ENCODE results near the gene RHBDL1. TPM values are rescaled to one million over a fixed set of nuclear protein-coding genes. Genes with fewer than 3 reads are reported as not detected.

RHBDL1 gene
- total RNA-seq, 1 experiment from 2014 or later, result 7.8 TPM

DNA sequence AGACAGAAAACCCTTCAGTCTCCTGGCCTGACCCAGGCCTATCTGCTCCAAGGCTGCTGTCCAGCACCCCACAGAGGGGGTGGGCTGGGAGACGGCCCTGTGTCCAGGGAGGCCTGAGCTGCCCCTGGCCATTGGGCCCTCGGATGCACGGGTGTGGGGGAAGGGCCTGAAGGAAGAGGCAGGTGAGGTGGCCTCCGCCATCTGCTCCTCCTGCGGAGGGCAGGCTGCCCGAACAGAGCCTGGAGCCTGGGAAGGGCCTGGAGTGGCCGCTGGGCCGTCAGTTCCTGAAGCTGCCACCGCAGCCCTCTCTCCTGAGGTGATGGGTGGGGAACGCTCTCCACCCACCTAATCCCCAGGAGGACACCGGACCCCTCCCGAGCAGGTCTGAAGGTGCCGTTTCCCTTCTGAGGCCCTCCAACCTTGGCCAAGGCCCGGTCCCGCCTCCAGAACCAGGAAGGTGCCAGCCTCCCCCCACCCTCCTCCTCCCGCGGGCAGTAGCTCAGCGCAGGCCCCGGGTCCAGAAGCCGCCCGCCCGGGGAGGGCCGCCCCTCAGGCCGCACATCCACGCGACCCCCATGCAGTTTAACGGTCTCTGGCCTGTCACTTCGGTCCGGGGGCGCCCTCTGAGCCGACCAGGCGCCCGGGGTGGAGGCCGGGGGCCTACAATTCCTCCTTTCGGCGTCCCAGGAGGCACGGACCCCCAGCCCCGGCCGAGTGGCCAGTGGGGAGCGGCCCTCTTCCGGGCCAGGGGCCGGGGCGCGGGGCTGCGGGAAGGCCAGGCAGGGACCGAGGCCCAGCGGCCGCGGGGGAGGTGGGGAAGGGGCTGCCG is 29.3 kb downstream of the RHBDL1 start:
- no peak for DNase-seq (ENCODE audit: low spot score)

DNA sequence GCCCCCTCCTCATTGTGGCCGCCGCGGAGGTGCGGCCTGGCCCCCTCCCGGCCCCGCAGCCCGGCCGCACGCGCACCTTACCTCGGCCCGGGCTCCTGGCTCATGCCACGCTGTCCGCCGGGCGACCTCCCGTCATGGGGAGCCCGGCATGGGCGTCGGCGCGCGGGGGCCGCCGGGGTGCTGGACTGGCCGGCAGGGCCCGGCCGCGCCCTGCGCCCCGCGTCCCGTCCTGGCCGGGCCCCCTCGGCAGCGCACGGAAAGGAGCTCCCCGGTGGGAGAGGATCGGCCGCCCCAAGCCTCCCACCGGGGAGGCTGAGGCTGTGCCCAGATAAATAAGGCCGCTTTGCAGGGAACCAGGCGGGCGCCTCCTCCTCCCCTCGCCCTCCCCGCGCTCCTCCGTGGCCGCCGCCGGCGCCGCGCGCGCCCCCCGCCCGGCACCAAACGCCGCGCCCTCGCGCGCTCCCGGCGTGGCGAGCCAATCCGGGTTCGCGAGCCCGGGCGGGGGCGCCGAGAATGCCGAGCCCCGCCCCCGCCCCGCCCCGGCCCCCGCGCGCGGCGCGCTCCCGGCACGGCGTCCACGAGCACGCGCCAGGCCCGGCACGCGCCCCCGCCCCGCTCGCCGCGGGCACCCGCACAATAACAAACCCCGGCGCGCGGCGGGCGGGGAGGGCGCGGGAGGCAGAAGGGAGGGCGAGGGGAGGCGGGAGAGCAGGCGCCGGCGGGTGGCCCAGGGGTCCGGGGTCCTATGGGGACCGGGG is 30.1 kb downstream of the RHBDL1 start, which contains the start of gene FBXL16:
Gene FBXL16 (minus strand): TSS at position 371 of the 758 bp plus-strand sequence. CDS start 8,396 bp downstream, outside the sequence.
- DNase-seq (ENCODE audit: low spot score), result no peak

DNA sequence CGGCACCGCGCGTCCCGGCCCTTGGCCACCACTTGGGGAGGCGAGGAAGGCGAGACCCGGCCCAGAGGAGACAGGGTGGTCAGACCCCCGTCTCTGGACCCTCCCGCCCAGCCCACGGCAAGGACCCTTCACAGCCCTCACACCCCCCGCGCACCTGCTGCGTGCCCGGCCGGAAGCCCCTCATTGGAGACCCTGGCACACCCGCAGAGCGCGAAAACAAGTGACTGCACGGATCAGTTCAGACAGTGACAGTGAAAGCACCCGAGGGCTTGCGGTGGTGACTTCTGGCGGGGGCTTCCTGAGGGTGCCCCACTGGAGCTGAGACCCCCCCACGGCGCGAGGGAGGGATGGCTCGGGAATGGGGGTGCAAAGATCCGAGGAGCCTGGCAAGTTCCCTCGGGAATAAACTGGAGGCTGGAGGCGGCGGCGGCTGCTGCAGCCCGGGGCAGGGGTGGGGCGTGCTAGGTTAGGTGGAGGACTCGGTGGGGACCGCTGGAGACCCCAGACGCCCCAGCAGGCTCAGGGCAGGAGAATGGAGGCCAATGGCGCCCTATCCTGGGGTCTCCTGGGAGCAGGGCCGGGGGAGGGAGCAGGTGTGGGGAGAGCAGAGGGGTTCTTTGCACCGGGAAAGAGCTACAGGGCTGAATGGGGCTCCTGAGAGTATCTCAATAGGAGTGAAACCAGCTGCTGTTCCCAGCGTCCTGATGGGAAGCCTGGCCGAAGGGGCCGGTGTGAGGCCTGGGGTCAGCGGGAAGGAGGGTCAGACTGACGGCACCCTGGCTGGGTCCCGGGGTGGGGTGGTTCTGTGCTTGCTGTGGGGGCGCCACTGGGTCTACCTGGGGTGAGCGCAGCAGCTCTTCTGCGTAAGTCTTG is 31.0 kb downstream of the RHBDL1 start:
- no peak for DNase-seq (ENCODE audit: low spot score)

DNA sequence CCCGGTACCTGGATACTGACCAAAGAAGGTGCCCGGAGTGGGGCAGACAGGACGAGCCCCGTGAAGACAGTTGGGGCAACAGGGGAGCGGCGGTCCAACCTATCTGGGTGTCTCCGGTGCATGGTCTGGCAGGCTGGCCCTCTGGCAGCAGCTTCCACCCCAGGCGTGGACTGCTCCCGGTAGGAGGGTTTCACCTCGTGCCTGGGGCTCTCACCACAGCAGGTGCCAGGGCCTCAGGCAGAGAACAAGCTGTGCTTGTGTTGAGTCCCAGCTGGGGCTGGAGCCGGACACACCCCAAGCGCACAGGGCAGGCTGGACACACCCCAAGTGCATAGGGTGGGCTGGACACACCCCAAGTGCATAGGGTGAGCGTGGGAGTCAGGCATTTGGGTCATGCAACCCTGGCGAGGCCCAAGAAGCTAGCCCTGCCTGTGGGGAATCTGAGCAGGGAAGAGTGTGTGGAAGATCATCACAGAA is 31.6 kb downstream of the RHBDL1 start:
- no peak for DNase-seq (ENCODE audit: low spot score)

DNA sequence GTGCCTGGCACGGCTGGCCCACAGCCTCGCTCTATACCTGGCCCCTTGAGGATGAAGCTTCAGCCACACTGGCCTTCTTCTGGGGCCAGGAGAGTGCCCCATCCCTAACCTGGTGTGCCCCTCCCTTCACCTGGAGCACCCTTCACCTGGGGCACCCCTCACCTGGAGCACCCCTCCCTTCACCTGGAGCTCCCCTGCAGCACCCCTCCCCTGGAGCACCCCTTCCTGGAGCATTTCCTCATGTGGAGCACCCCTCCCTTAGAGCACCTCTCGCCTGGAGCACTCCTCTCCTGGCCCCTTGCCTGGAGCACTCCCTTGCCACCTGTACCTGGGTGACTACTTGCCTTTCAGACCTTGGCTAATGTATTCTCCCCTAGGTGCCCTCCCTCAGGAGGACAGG is 32.5 kb downstream of the RHBDL1 start:
- DNase-seq (ENCODE audit: low spot score), result no peak

DNA sequence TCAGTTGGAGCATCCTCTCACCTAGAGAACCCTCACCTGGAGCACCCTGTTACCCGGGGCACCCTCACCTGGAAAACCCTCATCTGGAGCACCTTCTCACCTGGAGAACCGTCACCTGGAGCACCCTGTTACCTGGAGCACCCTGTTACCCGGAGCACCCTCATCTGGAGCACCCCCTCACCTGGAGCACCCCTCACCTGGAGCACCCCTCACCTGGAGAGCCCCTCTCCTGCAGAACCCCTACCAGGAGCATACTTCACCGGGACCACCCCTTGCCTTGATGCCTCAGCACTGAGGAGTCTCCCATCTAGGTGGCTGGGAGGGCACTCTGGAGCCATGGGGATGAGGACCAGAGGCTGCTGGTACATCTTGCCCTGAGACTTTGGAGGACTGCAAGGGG is 33.5 kb downstream of the RHBDL1 start:
- no peak for DNase-seq (ENCODE audit: low spot score)

DNA sequence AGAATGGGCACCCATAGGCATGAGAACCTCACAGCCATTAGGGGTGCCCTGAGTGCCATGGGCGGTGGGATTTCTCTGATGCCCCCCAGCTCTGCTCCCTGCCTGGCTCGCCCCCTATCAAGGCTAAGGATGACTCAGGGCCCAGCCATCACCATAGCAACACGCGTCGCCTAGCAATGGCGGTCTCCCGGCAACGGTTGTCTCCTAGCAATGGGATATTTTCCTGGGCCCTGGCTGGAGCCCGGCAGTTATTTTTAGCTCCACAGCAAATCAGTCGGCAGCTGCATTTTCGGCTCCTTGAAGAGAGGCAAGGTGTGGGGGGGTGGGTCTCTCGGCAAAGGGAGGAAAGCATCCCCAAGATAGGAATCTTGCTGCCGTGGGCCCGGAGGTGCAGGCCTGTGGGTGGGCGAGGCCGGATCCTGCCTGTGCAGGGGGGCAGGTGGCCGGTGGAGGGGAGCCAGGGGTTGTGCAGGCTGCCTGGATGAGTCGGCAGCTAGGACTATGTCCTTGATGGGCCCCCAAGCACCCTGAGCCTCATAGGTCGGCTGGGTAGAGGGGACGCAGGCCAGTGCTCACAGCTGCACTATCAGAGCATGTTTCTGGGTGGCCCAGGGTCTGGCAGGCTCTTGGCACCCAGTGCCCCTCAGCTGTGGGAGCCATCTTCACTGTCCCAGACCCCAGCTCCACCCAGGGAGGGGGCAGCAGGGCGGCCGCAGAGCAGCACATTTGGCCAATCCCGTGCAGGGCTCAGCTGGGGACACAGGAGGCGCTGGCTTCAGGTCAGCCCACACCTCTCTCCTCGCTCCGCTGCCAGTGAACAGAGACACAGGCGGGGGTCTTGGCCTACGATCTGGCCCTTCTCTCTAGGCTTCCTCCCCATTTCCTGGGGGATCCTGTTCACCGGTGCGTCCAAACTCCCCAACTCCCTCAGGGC is 34.4 kb downstream of the RHBDL1 start:
- DNase-seq (ENCODE audit: low spot score), result peak; percentile 64

DNA sequence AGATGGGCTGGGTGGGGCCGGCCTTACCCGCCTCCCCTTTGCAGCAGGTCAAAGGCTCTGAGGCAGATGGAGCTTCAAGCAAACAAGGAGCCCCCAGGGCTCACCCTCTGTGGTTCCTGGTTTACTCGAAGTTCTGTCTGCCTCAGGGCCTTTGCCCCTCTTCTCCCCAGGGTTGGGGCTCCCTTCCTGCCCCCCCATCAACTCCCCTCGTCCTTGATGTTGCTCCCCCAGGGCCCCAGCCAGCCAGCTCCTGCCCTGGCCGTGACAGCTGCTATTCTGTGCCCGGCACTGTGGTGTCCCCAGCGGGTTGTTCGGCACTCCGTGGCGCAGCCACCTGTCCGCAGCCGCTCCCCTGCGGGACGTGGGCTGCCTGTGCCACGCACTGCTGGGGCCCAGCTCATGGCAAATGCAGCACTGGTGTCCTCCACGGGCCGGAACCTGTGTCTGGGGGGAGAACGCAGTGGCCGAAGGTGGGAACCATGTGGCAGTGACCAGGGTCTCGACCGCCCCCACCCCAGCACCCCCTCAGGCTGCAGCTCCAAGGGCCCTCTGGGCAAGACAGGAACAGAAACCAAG is 35.1 kb downstream of the RHBDL1 start:
- DNase-seq (ENCODE audit: low spot score), result no peak

DNA sequence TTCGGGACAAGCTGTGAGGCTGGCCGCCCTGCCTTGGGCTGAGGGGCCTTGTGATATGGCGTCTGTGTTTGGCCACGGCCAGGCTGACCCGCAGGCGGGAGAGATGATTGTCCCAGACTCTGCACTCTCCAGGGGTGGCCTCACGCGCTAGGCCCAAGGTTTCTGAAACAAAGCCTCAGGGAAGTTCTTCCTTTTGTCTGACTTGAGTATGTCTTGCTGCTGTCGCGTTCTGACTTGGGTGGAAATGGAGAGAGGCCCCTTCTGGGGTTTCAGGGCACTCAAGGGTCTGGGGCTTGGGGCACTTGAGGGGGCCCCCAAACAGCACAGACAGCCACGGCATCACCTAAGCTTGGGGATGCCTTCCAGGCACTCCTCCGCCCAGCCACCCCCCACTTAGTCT is 35.6 kb downstream of the RHBDL1 start:
- no peak for DNase-seq (ENCODE audit: low spot score)

DNA sequence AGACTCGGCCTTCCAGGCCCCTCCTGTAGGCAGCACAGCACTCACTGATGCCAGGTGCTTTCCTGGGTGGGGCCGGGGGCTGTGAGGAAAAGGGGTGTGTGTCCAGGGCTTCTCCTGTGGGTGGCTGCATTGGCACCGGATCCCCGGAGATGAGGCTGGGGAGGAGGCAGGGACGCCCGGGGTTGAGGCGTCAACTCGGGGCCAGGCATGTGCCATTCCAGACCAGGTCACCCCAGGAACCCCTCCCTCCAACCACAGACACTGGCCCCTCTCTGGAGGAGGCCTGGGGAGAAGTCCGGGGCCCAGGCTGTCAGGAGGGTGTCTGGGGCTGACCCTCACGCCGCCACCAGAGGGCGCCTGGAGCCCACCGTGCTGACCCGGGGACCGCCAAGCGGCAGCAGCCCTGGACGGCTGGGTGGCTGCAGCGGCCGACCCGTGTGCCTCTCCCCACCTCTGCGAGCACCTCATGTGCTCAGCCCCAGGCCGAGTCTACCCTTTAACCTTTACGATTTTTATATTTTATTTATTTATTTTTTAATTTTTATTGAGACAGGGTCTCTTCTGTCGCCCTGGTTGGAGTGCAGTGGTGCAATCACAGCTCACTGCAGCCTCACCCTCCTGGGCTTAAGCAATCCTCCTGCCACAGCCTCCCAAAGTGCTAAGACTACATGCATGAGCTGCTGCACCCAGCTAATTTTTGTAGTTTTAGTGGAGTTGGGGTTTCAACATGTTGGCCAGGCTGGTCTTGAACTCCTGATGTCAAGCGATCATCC is 36.3 kb downstream of the RHBDL1 start:
- DNase-seq (ENCODE audit: low spot score), result peak; percentile 71

DNA sequence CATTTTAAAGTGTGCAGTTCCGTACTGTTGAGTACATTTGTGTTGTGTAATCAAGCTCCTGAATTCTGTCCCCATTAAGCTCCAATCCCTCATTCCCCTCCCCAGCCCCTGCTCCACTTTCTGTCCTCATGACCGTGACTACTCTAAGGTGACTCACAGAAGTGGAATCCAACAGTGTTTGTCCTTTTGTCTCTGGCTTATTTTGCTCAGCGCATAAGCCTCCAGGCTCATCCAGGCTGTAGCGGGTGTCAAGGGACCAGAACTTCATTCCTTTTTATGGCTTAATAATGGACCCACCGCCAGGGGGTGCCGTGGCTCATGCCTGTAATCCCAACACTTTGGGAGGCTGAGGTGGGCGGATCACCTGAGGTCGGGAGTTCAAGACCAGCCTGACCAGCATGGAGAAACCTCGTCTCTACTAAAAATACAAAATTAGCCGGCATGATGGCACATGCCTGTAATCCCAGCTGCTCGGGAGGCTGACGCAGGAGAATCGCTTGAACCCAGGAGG is 37.3 kb downstream of the RHBDL1 start:
- DNase-seq (ENCODE audit: low spot score), result peak; percentile 77

DNA sequence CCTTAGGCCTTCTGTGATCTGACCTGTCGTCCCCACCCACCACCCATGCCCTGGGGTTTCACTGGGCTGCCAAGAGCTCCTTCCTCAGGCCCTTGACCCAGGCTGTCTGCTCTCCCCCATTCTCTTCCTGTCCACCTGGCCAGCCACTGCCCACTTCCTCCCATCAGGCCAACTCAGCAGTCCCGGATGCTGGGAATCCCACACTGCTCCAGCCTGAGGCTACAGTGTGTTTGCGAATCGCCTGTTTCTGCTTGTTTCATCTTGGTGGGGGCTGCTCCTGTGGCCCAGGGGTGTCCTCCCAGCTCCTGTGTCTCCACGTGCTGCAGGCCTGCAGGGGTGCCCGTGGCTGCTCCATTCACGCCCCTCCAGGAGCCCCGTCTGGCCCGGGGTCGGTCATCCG is 38.6 kb downstream of the RHBDL1 start:
- no peak for DNase-seq (ENCODE audit: low spot score)

DNA sequence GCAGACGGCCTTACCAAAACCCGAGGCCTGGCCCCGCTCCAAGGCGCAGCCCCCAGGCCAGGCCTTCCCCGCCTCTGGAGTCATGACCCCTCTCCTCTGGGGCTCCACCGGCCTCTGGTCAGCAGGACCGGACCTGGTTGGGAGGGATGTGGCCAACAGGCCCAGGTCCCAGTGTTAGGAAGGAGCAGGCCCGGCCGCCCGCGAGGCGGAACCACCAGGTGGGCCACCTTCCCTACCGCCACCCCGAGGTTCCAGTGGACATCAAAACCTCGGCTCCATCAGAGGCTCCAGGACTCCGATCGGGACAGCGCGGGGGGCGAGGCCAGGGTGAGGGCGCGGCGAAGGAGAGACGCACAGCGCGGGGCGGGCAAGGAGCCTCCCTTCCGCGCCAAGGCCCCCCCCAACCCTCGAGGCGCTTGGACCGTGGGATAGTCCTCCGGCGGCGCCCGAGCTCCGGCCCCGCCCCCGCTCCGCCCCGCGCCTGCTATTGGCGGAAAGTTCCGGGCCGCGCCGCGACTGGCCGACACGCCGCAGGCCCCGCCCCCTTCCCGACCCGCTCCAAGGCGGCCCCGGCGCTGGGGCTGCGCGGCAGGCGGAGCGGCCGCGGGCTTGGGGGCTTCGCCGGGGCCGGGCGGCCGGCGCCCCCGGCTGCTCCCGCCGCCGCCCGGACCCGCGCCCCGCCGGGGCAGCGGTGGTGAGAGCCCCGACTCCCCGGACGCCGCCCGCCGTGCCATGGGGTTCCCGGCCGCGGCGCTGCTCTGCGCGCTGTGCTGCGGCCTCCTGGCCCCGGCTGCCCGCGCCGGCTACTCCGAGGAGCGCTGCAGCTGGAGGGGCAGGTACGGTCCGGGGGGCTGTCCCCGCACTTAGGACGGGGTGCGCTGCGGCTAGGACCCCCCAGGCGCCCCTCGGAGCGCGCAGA is 39.3 kb downstream of the RHBDL1 start, which contains the start of gene METRN:
Gene METRN (plus strand): TSS at position 561 of the 919 bp plus-strand sequence. CDS start 172 bp downstream, at position 733.
- DNase-seq (ENCODE audit: low spot score), result peak; percentile 80

DNA sequence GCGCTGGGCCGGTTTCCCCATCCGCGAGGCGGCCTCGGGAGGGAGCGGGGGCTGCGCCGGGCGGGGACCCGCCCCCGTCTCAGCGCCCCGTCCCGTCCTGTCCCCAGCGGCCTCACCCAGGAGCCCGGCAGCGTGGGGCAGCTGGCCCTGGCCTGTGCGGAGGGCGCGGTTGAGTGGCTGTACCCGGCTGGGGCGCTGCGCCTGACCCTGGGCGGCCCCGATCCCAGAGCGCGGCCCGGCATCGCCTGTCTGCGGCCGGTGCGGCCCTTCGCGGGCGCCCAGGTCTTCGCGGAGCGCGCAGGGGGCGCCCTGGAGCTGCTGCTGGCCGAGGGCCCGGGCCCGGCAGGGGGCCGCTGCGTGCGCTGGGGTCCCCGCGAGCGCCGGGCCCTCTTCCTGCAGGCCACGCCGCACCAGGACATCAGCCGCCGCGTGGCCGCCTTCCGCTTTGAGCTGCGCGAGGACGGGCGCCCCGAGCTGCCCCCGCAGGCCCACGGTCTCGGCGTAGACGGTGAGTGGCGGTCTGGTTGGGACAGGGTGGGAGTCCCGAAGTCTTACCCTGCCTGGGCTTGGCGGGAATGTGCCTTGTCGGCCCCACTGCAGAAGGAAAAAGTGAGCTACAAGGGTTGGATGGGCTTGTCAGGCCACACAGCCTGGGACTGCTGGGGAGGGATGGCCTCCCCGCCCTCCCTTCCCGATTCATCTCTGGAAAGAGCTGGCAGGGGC is 40.2 kb downstream of the RHBDL1 start:
- no peak for DNase-seq (ENCODE audit: low spot score)

DNA sequence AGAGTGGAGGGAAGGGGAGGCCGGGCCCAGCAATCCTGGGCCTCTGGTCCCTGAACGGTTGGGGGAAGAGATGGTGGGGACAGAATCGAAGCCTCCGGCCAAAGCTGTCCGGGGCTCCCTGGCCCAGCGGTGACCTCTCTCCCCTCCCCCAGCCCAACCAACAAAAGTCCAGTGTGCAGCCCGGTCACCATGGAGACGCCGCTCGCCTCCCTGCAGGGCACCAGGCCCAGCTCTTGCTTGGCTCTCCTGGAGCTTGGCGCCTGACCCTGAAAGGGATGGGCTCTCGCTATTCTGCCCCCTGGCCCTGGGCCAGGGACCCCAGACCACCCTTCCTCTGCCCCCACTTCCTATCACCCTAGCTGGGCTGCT is 40.7 kb downstream of the RHBDL1 start:
- DNase-seq (ENCODE audit: low spot score), result peak; percentile 60

DNA sequence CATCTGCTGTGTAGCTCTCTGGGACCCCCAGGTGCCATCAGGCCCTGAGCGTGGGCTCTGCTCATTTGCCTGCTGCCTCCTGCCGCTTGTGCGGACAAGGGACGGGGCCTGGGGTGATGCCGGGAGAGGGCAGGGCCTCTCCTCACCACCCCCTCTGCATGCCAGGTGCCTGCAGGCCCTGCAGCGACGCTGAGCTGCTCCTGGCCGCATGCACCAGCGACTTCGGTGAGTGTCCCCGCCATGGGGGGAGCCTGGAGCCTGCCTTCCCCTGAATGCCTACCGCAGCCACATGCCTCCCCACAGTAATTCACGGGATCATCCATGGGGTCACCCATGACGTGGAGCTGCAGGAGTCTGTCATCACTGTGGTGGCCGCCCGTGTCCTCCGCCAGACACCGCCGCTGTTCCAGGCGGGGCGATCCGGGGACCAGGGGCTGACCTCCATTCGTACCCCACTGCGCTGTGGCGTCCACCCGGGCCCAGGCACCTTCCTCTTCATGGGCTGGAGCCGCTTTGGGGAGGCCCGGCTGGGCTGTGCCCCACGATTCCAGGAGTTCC is 41.4 kb downstream of the RHBDL1 start:
- no peak for DNase-seq (ENCODE audit: low spot score)

Data from HT-29 (cell line).